Pancreas (tissue), 10 donors: ENCODE results near the gene THUMPD3. TPM values are rescaled to one million over a fixed set of nuclear protein-coding genes. Genes with fewer than 3 reads are reported as not detected.

Experiments used
- ATAC-seq, 4 donors: fragments of 200-7000 bp; cut with Tn5 transposase; one replicate each; pipeline versions ENCODE4 v1.8.0 to v1.9.1; 2020; ENCODE audit warnings: mild to moderate bottlenecking in 4 of 4, moderate library complexity in 4 of 4
- DNase-seq, 6 donors: peaks; one replicate each; pipeline ENCODE4 v3.0.0-alpha.2; 2020
- FAIRE-seq: peaks from 2 replicates; lab custom pipeline; 2012; peaks lifted over from hg19 to GRCh38; lab: Jason Lieb, UNC
- H3K27ac ChIP-seq, 4 donors: fragments of 200-600 bp; sonication (generic); 1 replicate in 3 of 4; 2 replicates in 1 of 4; pipeline versions ENCODE4 v1.5.0 to v1.8.0; 2020
- H3K27me3 ChIP-seq, 4 donors: fragments of 200-600 bp; one replicate each; pipeline ENCODE4 v1.8.0; 2021
- H3K36me3 ChIP-seq, 3 donors: fragments of 200-600 bp; sonication (generic) in 1 of 3; one replicate each; pipeline versions ENCODE4 v1.5.0 to v1.8.0; 2020 to 2021
- H3K4me1 ChIP-seq, 3 donors: fragments of 200-600 bp; one replicate each; pipeline ENCODE4 v1.8.0; 2021
- H3K4me3 ChIP-seq, 4 donors: fragments of 200-600 bp; sonication (generic) in 2 of 4; one replicate each; pipeline versions ENCODE4 v1.5.0 to v1.8.0; 2020 to 2021
- H3K9me3 ChIP-seq, 4 donors: fragments of 200-600 bp; one replicate each; pipeline ENCODE4 v1.8.0; 2021
- CTCF ChIP-seq, 4 donors: fragments of 200-600 bp; sonication (generic) in 3 of 4; IDR thresholded peaks; one replicate each; pipeline versions ENCODE4 v1.5.0 to v1.8.0; 2021; ENCODE audit warnings: antibody characterized with exemption in 4 of 4
- WGBS, 2 donors: extraction: QIAGEN DNeasy Blood & Tissue Kit; methylation state at CpG; one replicate each; pipeline ENCODE4 v1.1.7; 2013; 5-methylcytosine and 5-hydroxymethylcytosine counted together
- intact Hi-C, 3 donors: fragments of 100-400 bp; cut with DNase I; formaldehyde crosslinking; loops; one replicate each; pipeline versions ENCODE4 v1.11.1 to v1.14.2; 2022
- polyA plus RNA-seq, 2 donors: library from polyadenylated mRNA; stranded (reverse); fragments of 200-250 nt; gene quantifications; one replicate each; pipeline ENCODE4 v1.2.3, GENCODE V29; 2013
- total RNA-seq, 6 donors: library from RNA; stranded (reverse); fragmentation: NEBNext Ultra II Directional in 4 of 6; extraction: Animal tissue kit (Norgen Biotek cat#: 25700) in 4 of 6; gene quantifications; one replicate each; pipeline versions ENCODE4 v1.2.1 to v1.2.4, GENCODE V29; 2021 to 2023
- donor health status: healthy with polysubstance abuse.
- donor health status: DM: no; HTN: no; CAD: no; lungs with moderate emphysema.
- donor health status: DM: no; HTN: no; CAD: no.
- donor health status: control.
- donor health status: control.
- donor health status: Bipolar disorder and iron deficiency.
- donor health status: DM: yes; HTN: yes; CAD: no.
- donor health status: DM: no; HTN: no; CAD: no.
- donor health status: DM: no; HTN: no; CAD: no.
- donor health status: DM: yes; HTN: yes; CAD: no.

Gene THUMPD3
- total and polyA plus RNA-seq, 8 donors, result 12.0 to 22.5 (median 16.4) TPM

DNA sequence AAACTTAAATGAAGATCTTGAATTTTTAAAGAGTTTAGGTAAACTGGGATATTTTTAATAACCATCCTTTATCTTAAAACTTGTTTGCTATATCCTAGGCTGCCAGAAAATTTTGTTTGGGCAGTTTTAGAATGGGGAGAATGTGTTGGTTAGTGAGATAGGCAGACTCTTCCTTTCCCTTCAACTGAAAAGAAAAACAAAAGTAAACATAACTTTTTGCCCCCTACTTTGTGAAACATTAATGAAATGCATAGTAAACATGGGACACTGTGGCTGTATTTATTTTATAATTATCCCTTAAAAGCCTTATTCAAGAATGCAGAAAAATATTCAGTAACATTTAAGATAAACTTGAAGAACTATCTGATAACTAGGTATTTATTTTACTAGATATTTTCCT lies 65.6 kb downstream of the THUMPD3 start:
- H3K36me3 ChIP-seq, result peaks cover 0 to 46% (median 17%) of the 10 kb centered on the region in 3 donors
- H3K27me3 ChIP-seq, result no peaks in the 10 kb centered on the region
- no peak overlapping the region for H3K27ac ChIP-seq
- H3K4me1 ChIP-seq, result peaks cover 0 to 28% (median 13%) of the 10 kb centered on the region in 3 donors
- FAIRE-seq (no peak), ATAC-seq (no peak), DNase-seq (no peak)
- H3K4me3 ChIP-seq, result no peak overlapping the region
- intact Hi-C loops, result no loop called here
- no peaks in the 10 kb centered on the region for H3K9me3 ChIP-seq
- no peak for TF ChIP-seq CTCF (IDR thresholded peaks at IDR 0.05)

- FAIRE-seq, result no peak
- H3K27ac ChIP-seq, result no peak overlapping the region
- no peaks in the 10 kb centered on the region for H3K9me3 ChIP-seq
- 71 to 72% methylated on average over 3 of the region's 3 CpGs for WGBS, 2 donors
- no peak for TF ChIP-seq CTCF (IDR thresholded peaks at IDR 0.05)
- H3K4me1 ChIP-seq, result peaks cover 0 to 20% (median 0%) of the 10 kb centered on the region in 3 donors
- ATAC-seq, result peak in 1 of 4 donors; percentile 62
- no peak for DNase-seq
- H3K4me3 ChIP-seq, result no peak overlapping the region
- intact Hi-C loops, result no loop called here
- peaks cover 0 to 67% (median 35%) of the 10 kb centered on the region in 3 donors for H3K36me3 ChIP-seq
- H3K27me3 ChIP-seq, result no peaks in the 10 kb centered on the region
These were observed 67.9 kb downstream of the THUMPD3 start for GRCh38 chr3:9430733-9431132.

DNA sequence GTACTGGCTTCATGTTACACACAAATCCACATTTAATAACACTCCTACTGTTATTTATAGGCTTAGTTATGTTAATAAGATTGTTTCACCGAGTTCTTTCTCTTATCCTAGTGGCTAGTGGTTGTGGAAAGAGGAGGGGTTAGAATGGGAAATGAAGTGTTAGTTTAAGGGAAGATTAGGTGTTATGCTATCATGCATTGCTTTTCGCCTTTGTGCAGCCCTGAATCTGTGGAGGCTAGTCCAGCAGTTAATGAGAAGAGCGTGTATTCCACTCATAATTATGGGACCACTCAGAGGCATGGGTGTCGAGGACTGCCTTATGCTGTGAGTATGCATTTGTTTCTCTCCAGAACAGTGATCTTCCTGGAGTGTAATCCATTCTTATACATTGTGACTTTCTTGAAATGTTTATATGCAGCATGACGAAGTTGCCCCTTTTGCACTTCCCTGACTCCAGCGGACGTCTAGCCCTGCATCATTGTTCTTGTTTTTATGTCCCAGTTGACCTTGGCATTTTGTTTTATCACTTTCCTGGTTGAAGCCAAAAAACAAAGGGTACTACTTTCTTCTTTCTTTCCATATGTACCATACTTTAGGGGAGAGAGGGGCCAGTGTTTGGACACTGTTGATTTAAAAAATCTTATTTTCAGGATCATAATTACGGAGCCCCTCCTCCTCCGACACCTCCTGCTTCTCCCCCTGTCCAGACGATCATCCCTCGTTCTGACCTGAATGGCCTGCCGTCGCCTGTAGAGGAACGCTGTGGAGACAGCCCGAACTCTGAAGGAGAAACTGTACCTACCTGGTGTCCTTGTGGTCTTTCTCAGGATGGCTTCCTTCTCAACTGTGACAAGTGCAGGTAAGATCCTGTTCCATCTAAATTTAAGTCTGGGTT lies 71.0 kb downstream of the THUMPD3 start:
- no peak for TF ChIP-seq CTCF (IDR thresholded peaks at IDR 0.05)
- DNase-seq (no peak), FAIRE-seq (no peak), ATAC-seq (no peak)
- Histone ChIP-seq H3K36me3 (peaks cover 0 to 75% (median 38%) of the 10 kb centered on the region in 3 donors), H3K9me3 (no peaks in the 10 kb centered on the region), H3K4me1 (peaks cover 0 to 16% (median 0%) of the 10 kb centered on the region in 3 donors), H3K4me3 (no peak overlapping the region), H3K27me3 (no peaks in the 10 kb centered on the region), H3K27ac (no peak overlapping the region)
- WGBS, 2 donors, result 76 to 79% methylated on average over 15 of the region's 15 CpGs
- intact Hi-C loops, result no loop called here

GRCh38 chr3:9435316-9435715 lies 72.5 kb downstream of the THUMPD3 start:
- FAIRE-seq, result no peak
- Histone ChIP-seq H3K9me3 (no peaks in the 10 kb centered on the region), H3K4me3 (no peak overlapping the region), H3K27me3 (no peaks in the 10 kb centered on the region), H3K27ac (no peak overlapping the region), H3K4me1 (peaks cover 0 to 9% (median 0%) of the 10 kb centered on the region in 3 donors), H3K36me3 (peaks cover 0 to 71% (median 40%) of the 10 kb centered on the region in 3 donors)
- WGBS, 2 donors, result 74% methylated on average over 3 of the region's 3 CpGs
- ATAC-seq, result no peak
- TF ChIP-seq CTCF (IDR thresholded peaks at IDR 0.05), result no peak
- DNase-seq, result no peak
- intact Hi-C loops, result no loop called here

Other genes starting within 250 kb of the THUMPD3 start
- 1 to 10 TPM; 2.4 to 6.5 (median 3.2) TPM for gene SRGAP3, start 113.4 kb upstream of the THUMPD3 start, total RNA-seq
- gene SRGAP3, start 113.4 kb upstream of the THUMPD3 start, polyA plus RNA-seq, result 1 to 10 TPM; 1.9 to 2.2 TPM
- 10 to 100 TPM; 35.0 to 78.0 (median 44.4) TPM for gene SETD5, start 34.6 kb downstream of the THUMPD3 start, total RNA-seq
- 10 to 100 TPM; 25.5 to 31.7 TPM for gene SETD5, start 34.6 kb downstream of the THUMPD3 start, polyA plus RNA-seq
- gene LHFPL4, start 190.8 kb downstream of the THUMPD3 start, total RNA-seq, result 1 to 10 TPM in 3 of 6 donors, under 1 TPM in 3; 0.35 to 2.8 (median 0.96) TPM
- 1 to 10 TPM in 1 of 2 donors, under 1 TPM in 1; 0.99 to 3.9 TPM for gene LHFPL4, start 190.8 kb downstream of the THUMPD3 start, polyA plus RNA-seq